ENCODE results near the gene FA2H. TPM values are rescaled to one million over a fixed set of nuclear protein-coding genes. Genes with fewer than 3 reads are reported as not detected.
"Not testable (repeated sequence)": the region's sequence is repeated elsewhere in the genome, so short reads cannot be mapped to it uniquely, and the experiment has no call there.

FA2H gene
- total RNA-seq = under 1 TPM in 1 of 2 donors, not detected in 1; 0.49 TPM

GRCh38 chr16:74774223-74775139 lies at the start of gene FA2H:
TSS of gene FA2H (minus strand) at chr16:74774820. CDS start at chr16:74774755, 65 bp downstream.
- Histone ChIP-seq H3K36me3 (no peaks in the 10 kb centered on the region), H3K27ac (no peak within 1 kb of the TSS), H3K4me1 (ENCODE audit: control insufficient read depth in 1 of 2, low read depth in 2 of 2) (peaks cover 12 to 15% of the 10 kb centered on the region in 2 donors), H3K9me3 (no peaks in the 10 kb centered on the region), H3K4me3 (peak within 1 kb of the TSS; percentile 68), H3K27me3 (replicated peaks; ENCODE audit: insufficient read depth) (no peaks in the 10 kb centered on the region)
- no peak for ATAC-seq (ENCODE audit: insufficient number of reproducible peaks, low FRiP score, low read depth)
- no peak for DNase-seq (ENCODE audit: low spot score)
- TF ChIP-seq CTCF (IDR thresholded peaks at IDR 0.05) = no peak

- H3K27ac ChIP-seq = no peak overlapping the region
- no peak for TF ChIP-seq CTCF (IDR thresholded peaks at IDR 0.05)
- H3K9me3 ChIP-seq = no peaks in the 10 kb centered on the region
- no peaks in the 10 kb centered on the region for H3K27me3 ChIP-seq (replicated peaks; ENCODE audit: insufficient read depth)
- H3K4me3 ChIP-seq = no peak overlapping the region
- ATAC-seq (ENCODE audit: insufficient number of reproducible peaks, low FRiP score, low read depth) (no peak), DNase-seq (ENCODE audit: low spot score) (no peak)
- H3K4me1 ChIP-seq (ENCODE audit: control insufficient read depth in 1 of 2, low read depth in 2 of 2) = no peaks in the 10 kb centered on the region
- no peaks in the 10 kb centered on the region for H3K36me3 ChIP-seq
Measured at GRCh38 chr16:74817851-74818250, 43.2 kb upstream of the FA2H start.

GRCh38 chr16:74813109-74813641 lies 38.6 kb upstream of the FA2H start:
- H3K27me3 ChIP-seq (replicated peaks; ENCODE audit: insufficient read depth) = no peaks in the 10 kb centered on the region
- H3K9me3 ChIP-seq = no peaks in the 10 kb centered on the region
- H3K4me3 ChIP-seq = peak overlapping the region; percentile 14
- ATAC-seq (ENCODE audit: insufficient number of reproducible peaks, low FRiP score, low read depth) (no peak), DNase-seq (ENCODE audit: low spot score) (peak; percentile 11)
- no peak overlapping the region for H3K27ac ChIP-seq
- no peaks in the 10 kb centered on the region for H3K36me3 ChIP-seq
- no peaks in the 10 kb centered on the region for H3K4me1 ChIP-seq (ENCODE audit: control insufficient read depth in 1 of 2, low read depth in 2 of 2)
- peak; percentile 88 for TF ChIP-seq CTCF (IDR thresholded peaks at IDR 0.05)

DNA sequence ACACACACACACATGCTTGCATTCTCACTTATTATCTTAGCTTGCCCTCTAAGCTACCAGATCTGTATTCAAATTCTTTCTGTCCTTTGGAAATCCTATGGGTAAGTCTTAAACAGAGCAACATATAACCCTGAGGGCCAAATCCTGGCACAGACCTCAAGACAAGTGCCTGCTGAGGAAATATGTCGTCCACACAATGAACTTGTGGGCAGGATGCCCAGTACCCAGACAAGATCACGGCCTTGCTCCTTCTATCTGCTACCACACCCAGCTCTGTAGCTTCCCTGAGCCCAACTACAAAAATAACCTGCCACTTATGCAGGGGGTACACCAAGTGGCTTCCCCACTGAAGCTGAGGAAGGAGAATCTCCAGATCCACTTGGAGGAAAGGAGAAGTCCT lies 37.3 kb upstream of the FA2H start:
- no peak for ATAC-seq (ENCODE audit: insufficient number of reproducible peaks, low FRiP score, low read depth)
- no peak overlapping the region for H3K27ac ChIP-seq
- H3K9me3 ChIP-seq = no peaks in the 10 kb centered on the region
- no peak for TF ChIP-seq CTCF (IDR thresholded peaks at IDR 0.05)
- DNase-seq (ENCODE audit: low spot score) = no peak
- H3K36me3 ChIP-seq = no peaks in the 10 kb centered on the region
- no peaks in the 10 kb centered on the region for H3K27me3 ChIP-seq (replicated peaks; ENCODE audit: insufficient read depth)
- H3K4me3 ChIP-seq = no peak overlapping the region
- H3K4me1 ChIP-seq (ENCODE audit: control insufficient read depth in 1 of 2, low read depth in 2 of 2) = no peaks in the 10 kb centered on the region

GRCh38 chr16:74811216-74811615 lies 36.6 kb upstream of the FA2H start:
- not testable (repeated sequence) for H3K36me3 ChIP-seq; ATAC-seq (ENCODE audit: insufficient number of reproducible peaks, low FRiP score, low read depth); DNase-seq (ENCODE audit: low spot score); H3K4me1 ChIP-seq (ENCODE audit: control insufficient read depth in 1 of 2, low read depth in 2 of 2); H3K4me3 ChIP-seq; H3K27me3 ChIP-seq (replicated peaks; ENCODE audit: insufficient read depth); H3K9me3 ChIP-seq; H3K27ac ChIP-seq
